ENCODE measurements around the gene SDCBP2. TPM values are rescaled to one million over a fixed set of nuclear protein-coding genes. Genes with fewer than 3 reads are reported as not detected.

SDCBP2 gene
- total RNA-seq, 1 donor from 2014 or later = 4.6 TPM

DNA sequence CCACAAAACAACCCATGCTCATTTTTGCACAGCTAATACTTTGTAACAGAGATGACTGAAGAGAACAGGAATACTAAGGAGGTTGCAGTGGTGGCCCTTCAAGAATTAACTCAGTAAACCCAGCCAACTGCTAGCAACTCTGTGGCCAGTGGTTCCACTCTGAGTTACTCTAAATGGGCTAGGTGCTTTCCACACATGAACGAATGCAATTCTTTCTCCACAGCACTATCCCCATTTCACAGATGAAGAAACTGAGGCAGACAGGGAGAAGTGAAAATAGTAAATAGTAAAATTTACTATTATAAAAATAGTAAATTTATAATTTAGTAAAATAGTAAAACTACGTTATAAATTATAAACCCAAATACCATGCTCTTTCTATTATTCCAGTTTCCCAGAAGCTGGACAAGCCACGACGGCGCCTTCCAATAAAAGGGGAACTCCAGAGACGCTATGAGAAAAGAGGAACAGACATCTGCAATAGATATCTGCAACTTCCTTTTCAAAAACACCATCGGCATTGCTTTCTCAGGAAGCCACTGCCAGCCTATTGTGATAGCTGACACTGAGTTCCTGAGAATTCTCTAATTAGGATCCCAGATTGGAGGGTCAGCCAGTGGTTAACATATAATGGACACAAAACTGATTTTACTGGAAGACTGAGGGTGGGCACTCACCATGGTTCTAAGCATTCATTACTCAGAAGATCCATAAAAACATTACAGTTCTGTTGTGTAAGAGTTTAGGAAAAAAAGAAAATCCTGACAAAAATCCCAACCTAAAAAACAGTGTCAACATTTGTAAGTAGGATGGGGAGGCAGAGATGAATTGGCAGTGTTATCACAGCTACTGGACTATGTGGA lies 47.7 kb upstream of the SDCBP2 start:
- peak overlapping the region; percentile 51 for H3K4me3 Mint-ChIP-seq (ENCODE audit: unreplicated experiment)
- peaks cover 24% of the 10 kb centered on the region for H3K36me3 ChIP-seq (ENCODE audit: insufficient read depth, low read length)
- peak overlapping the region; percentile 51 for H3K4me2 ChIP-seq (ENCODE audit: low read length)
- DNase-seq (ENCODE audit: low read depth) = no peak
- TF ChIP-seq EZH2 (IDR thresholded peaks at IDR 0.05; ENCODE audit: insufficient read depth, low read length) = no peak
- TF ChIP-seq, protein P1, sequence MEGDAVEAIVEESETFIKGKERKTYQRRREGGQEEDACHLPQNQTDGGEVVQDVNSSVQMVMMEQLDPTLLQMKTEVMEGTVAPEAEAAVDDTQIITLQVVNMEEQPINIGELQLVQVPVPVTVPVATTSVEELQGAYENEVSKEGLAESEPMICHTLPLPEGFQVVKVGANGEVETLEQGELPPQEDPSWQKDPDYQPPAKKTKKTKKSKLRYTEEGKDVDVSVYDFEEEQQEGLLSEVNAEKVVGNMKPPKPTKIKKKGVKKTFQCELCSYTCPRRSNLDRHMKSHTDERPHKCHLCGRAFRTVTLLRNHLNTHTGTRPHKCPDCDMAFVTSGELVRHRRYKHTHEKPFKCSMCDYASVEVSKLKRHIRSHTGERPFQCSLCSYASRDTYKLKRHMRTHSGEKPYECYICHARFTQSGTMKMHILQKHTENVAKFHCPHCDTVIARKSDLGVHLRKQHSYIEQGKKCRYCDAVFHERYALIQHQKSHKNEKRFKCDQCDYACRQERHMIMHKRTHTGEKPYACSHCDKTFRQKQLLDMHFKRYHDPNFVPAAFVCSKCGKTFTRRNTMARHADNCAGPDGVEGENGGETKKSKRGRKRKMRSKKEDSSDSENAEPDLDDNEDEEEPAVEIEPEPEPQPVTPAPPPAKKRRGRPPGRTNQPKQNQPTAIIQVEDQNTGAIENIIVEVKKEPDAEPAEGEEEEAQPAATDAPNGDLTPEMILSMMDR (IDR thresholded peaks at IDR 0.05; ENCODE audit: insufficient read depth, low read depth, low read length) = no peak
- peaks cover 91% of the 10 kb centered on the region for H4K20me1 ChIP-seq (ENCODE audit: insufficient read depth, low read length)
- no peak overlapping the region for H3K27ac ChIP-seq (ENCODE audit: low read depth, low read length)
- H3K9me3 Mint-ChIP-seq (ENCODE audit: unreplicated experiment) = no peaks in the 10 kb centered on the region
- H3K27ac Mint-ChIP-seq (ENCODE audit: unreplicated experiment) = peak overlapping the region; percentile 83
- H3K4me1 ChIP-seq (ENCODE audit: insufficient read depth, low read length) = peaks cover 25% of the 10 kb centered on the region
- H3K9ac ChIP-seq (ENCODE audit: low read length) = no peak overlapping the region
- FAIRE-seq = no peak
- H3K4me3 ChIP-seq (ENCODE audit: insufficient read depth, low read depth, low read length) = no peak overlapping the region
- no peaks in the 10 kb centered on the region for H3K27me3 Mint-ChIP-seq (ENCODE audit: low read depth, unreplicated experiment)
- no peaks in the 10 kb centered on the region for H3K9me3 ChIP-seq (ENCODE audit: insufficient read depth, low read depth, low read length)
- peaks cover 2% of the 10 kb centered on the region for H3K36me3 Mint-ChIP-seq (ENCODE audit: low read depth, unreplicated experiment)
- no peaks in the 10 kb centered on the region for H3K27me3 ChIP-seq (ENCODE audit: insufficient read depth, low read length)
- H2AFZ ChIP-seq (ENCODE audit: low read depth, low read length) = no peak overlapping the region
- peaks cover 95% of the 10 kb centered on the region for H3K79me2 ChIP-seq (ENCODE audit: insufficient read depth, low read length)
- H3K4me1 Mint-ChIP-seq (ENCODE audit: low read depth, unreplicated experiment) = peaks cover 63% of the 10 kb centered on the region

DNA sequence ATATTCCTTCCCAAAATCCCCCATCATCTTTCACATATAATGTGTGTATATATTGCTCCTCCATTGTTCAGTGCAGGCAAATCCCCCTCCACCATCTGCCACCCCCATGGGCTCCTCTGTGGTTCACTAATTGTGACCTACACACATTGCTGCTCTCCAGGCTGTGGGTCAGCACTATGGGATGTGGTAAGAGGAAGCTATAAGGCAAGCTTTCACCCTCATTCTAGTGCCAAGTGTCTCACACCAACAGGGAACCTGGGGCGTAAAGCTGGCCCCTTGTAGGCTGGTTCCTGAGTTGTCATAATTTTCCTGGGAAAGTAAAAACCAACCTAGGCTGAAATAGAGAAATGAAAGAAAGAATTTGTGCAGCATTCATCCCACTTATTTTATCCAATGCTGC lies 47.1 kb upstream of the SDCBP2 start:
- DNase-seq (ENCODE audit: low read depth) (no peak), FAIRE-seq (no peak)
- no peaks in the 10 kb centered on the region for H3K9me3 Mint-ChIP-seq (ENCODE audit: unreplicated experiment)
- Histone ChIP-seq H4K20me1 (ENCODE audit: insufficient read depth, low read length) (peaks cover 90% of the 10 kb centered on the region), H2AFZ (ENCODE audit: low read depth, low read length) (no peak overlapping the region), H3K27ac (ENCODE audit: low read depth, low read length) (no peak overlapping the region), H3K36me3 (ENCODE audit: insufficient read depth, low read length) (peaks cover 31% of the 10 kb centered on the region), H3K27me3 (ENCODE audit: insufficient read depth, low read length) (no peaks in the 10 kb centered on the region), H3K9me3 (ENCODE audit: insufficient read depth, low read depth, low read length) (no peaks in the 10 kb centered on the region), H3K4me2 (ENCODE audit: low read length) (no peak overlapping the region), H3K9ac (ENCODE audit: low read length) (no peak overlapping the region), H3K79me2 (ENCODE audit: insufficient read depth, low read length) (peaks cover 90% of the 10 kb centered on the region), H3K4me3 (ENCODE audit: insufficient read depth, low read depth, low read length) (no peak overlapping the region), H3K4me1 (ENCODE audit: insufficient read depth, low read length) (peaks cover 25% of the 10 kb centered on the region)
- H3K4me1 Mint-ChIP-seq (ENCODE audit: low read depth, unreplicated experiment) = peaks cover 69% of the 10 kb centered on the region
- peak overlapping the region; percentile 51 for H3K4me3 Mint-ChIP-seq (ENCODE audit: unreplicated experiment)
- peaks cover 7% of the 10 kb centered on the region for H3K36me3 Mint-ChIP-seq (ENCODE audit: low read depth, unreplicated experiment)
- TF ChIP-seq, protein P1 (IDR thresholded peaks at IDR 0.05; ENCODE audit: insufficient read depth, low read depth, low read length) = no peak
- TF ChIP-seq EZH2 (IDR thresholded peaks at IDR 0.05; ENCODE audit: insufficient read depth, low read length) = no peak
- no peaks in the 10 kb centered on the region for H3K27me3 Mint-ChIP-seq (ENCODE audit: low read depth, unreplicated experiment)
- H3K27ac Mint-ChIP-seq (ENCODE audit: unreplicated experiment) = no peak overlapping the region

DNA sequence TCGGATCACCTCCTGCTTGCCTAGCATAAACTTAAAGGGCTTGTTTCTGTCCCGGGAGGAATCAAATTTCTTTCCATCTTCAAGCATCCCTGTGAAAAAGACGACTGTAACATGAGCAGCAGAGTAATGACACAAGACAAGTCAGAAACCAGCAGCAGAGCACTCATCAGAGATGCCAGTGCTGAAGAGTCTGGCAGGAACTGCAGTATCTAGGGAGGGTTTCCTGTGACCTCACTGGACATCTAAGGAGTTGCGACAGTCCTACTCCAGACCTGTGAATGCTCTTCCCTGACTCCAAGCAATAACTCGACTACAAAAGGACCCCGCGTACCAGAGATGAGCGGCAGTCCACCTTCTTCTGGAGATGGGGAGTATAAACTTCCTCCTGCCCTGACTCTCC lies 46.6 kb upstream of the SDCBP2 start:
- TF ChIP-seq, protein P1 (IDR thresholded peaks at IDR 0.05; ENCODE audit: insufficient read depth, low read depth, low read length) = no peak
- TF ChIP-seq EZH2 (IDR thresholded peaks at IDR 0.05; ENCODE audit: insufficient read depth, low read length) = no peak
- no peaks in the 10 kb centered on the region for H3K9me3 ChIP-seq (ENCODE audit: insufficient read depth, low read depth, low read length)
- H3K79me2 ChIP-seq (ENCODE audit: insufficient read depth, low read length) = peaks cover 88% of the 10 kb centered on the region
- Mint-ChIP-seq H3K9me3 (ENCODE audit: unreplicated experiment) (no peaks in the 10 kb centered on the region), H3K27ac (ENCODE audit: unreplicated experiment) (peak overlapping the region; percentile 3), H3K36me3 (ENCODE audit: low read depth, unreplicated experiment) (peaks cover 7% of the 10 kb centered on the region), H3K4me3 (ENCODE audit: unreplicated experiment) (peak overlapping the region; percentile 51), H3K4me1 (ENCODE audit: low read depth, unreplicated experiment) (peaks cover 71% of the 10 kb centered on the region), H3K27me3 (ENCODE audit: low read depth, unreplicated experiment) (no peaks in the 10 kb centered on the region)
- H3K27me3 ChIP-seq (ENCODE audit: insufficient read depth, low read length) = no peaks in the 10 kb centered on the region
- no peak overlapping the region for H3K9ac ChIP-seq (ENCODE audit: low read length)
- DNase-seq (ENCODE audit: low read depth) (peak; percentile 56), FAIRE-seq (no peak)
- H3K27ac ChIP-seq (ENCODE audit: low read depth, low read length) = no peak overlapping the region
- H3K4me2 ChIP-seq (ENCODE audit: low read length) = no peak overlapping the region
- peaks cover 35% of the 10 kb centered on the region for H3K36me3 ChIP-seq (ENCODE audit: insufficient read depth, low read length)
- H3K4me1 ChIP-seq (ENCODE audit: insufficient read depth, low read length) = peaks cover 29% of the 10 kb centered on the region
- H2AFZ ChIP-seq (ENCODE audit: low read depth, low read length) = no peak overlapping the region
- peaks cover 90% of the 10 kb centered on the region for H4K20me1 ChIP-seq (ENCODE audit: insufficient read depth, low read length)
- no peak overlapping the region for H3K4me3 ChIP-seq (ENCODE audit: insufficient read depth, low read depth, low read length)

Measured in astrocyte (in vitro differentiated cells and primary cell).